Esophagus muscularis mucosa (tissue), 4 donors: ENCODE measurements around the gene ARPC2. TPM values are rescaled to one million over a fixed set of nuclear protein-coding genes. Genes with fewer than 3 reads are reported as not detected.

Experiments used
- DNase-seq: peaks from one replicate; pipeline ENCODE4 v3.0.0-alpha.2; 2017; ENCODE audit errors: extremely low spot score
- H3K27ac ChIP-seq, 4 donors: fragments of 200-600 bp; sonication (generic); replicated peaks in 1 of 4; 1 replicate in 3 of 4; 2 replicates in 1 of 4; pipeline ENCODE4 v1.5.1; 2016 to 2019; ENCODE audit warnings: mild to moderate bottlenecking in 1 of 4
- H3K27me3 ChIP-seq, 4 donors: fragments of 200-600 bp; sonication (generic); one replicate each; pipeline versions ENCODE4 v1.5.1 to v1.6.0; 2016 to 2019
- H3K36me3 ChIP-seq, 4 donors: fragments of 200-600 bp; sonication (generic); one replicate each; pipeline ENCODE4 v1.5.1; 2016 to 2019
- H3K4me1 ChIP-seq, 4 donors: fragments of 200-600 bp; sonication (generic); one replicate each; pipeline ENCODE4 v1.5.1; 2016 to 2019
- H3K4me3 ChIP-seq, 4 donors: fragments of 200-600 bp; sonication (generic); 1 replicate in 2 of 4; 2 replicates in 2 of 4; pipeline ENCODE4 v1.5.1; 2016 to 2019; ENCODE audit warnings: mild to moderate bottlenecking in 4 of 4, moderate library complexity in 1 of 4
- H3K9me3 ChIP-seq, 4 donors: fragments of 200-600 bp; sonication (generic); 1 replicate in 3 of 4; 2 replicates in 1 of 4; pipeline ENCODE4 v1.5.1; 2016 to 2019
- EP300 ChIP-seq: sonication (generic); formaldehyde crosslinking; IDR thresholded peaks from one replicate; pipeline ENCODE4 v1.6.1; 2017; ENCODE audit warnings: antibody characterized with exemption
- POLR2A ChIP-seq: fragments of 450-650 bp; IDR thresholded peaks from one replicate; pipeline ENCODE4 v1.6.1; 2017; ENCODE audit warnings: antibody characterized with exemption, moderate library complexity, mild to moderate bottlenecking, low read depth
- POLR2AphosphoS5 ChIP-seq, 2 donors: sonication (generic); formaldehyde crosslinking; IDR thresholded peaks; one replicate each; pipeline ENCODE4 v1.6.1; 2017; ENCODE audit warnings: antibody characterized with exemption in 2 of 2
- WGBS: methylation state at CpG from one replicate; pipeline ENCODE4 v1.1.5; 2018; 5-methylcytosine and 5-hydroxymethylcytosine counted together
- intact Hi-C: fragments of 100-400 bp; cut with DNase I; formaldehyde crosslinking; loops from one replicate; pipeline ENCODE4 v1.15.1; 2023
- total RNA-seq, 4 donors: library from RNA; depleted of rRNA; stranded (reverse); fragments of >200 nt; gene quantifications; one replicate each; pipeline versions ENCODE4 v1.1.0 to v1.2.1, GENCODE V29; 2016
- TF ChIP-seq, protein P1 (sequence below), 3 experiments: fragments of 200-600 bp in 2 of 3; fragments of 450-650 bp in 1 of 3; sonication (generic) in 2 of 3; IDR thresholded peaks; one replicate each; pipeline ENCODE4 v1.5.1; 2017 to 2019; ENCODE audit warnings: antibody characterized with exemption in 3 of 3, mild to moderate bottlenecking in 2 of 3, moderate library complexity in 1 of 3

The ARPC2 gene
- total RNA-seq, 4 donors from 2014 or later = 257 to 300 (median 270) TPM

- TF ChIP-seq, protein P1, sequence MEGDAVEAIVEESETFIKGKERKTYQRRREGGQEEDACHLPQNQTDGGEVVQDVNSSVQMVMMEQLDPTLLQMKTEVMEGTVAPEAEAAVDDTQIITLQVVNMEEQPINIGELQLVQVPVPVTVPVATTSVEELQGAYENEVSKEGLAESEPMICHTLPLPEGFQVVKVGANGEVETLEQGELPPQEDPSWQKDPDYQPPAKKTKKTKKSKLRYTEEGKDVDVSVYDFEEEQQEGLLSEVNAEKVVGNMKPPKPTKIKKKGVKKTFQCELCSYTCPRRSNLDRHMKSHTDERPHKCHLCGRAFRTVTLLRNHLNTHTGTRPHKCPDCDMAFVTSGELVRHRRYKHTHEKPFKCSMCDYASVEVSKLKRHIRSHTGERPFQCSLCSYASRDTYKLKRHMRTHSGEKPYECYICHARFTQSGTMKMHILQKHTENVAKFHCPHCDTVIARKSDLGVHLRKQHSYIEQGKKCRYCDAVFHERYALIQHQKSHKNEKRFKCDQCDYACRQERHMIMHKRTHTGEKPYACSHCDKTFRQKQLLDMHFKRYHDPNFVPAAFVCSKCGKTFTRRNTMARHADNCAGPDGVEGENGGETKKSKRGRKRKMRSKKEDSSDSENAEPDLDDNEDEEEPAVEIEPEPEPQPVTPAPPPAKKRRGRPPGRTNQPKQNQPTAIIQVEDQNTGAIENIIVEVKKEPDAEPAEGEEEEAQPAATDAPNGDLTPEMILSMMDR (IDR thresholded peaks at IDR 0.05) = no peak
- no peak for TF ChIP-seq POLR2A
- no peak for TF ChIP-seq EP300
- no peak for TF ChIP-seq POLR2AphosphoS5 (IDR thresholded peaks at IDR 0.05)
Measured at GRCh38 chr2:218193701-218194100, 23.3 kb upstream of the ARPC2 start.

GRCh38 chr2:218194880-218195279 lies 22.1 kb upstream of the ARPC2 start:
- Histone ChIP-seq H3K4me1 (no peaks in the 10 kb centered on the region), H3K4me3 (no peak overlapping the region), H3K27me3 (no peaks in the 10 kb centered on the region), H3K9me3 (no peaks in the 10 kb centered on the region), H3K36me3 (no peaks in the 10 kb centered on the region), H3K27ac (no peak overlapping the region)
- TF ChIP-seq POLR2AphosphoS5 (IDR thresholded peaks at IDR 0.05) = no peak
- no peak for TF ChIP-seq POLR2A
- TF ChIP-seq EP300 = no peak
- TF ChIP-seq, protein P1 (IDR thresholded peaks at IDR 0.05) = no peak
- no peak for DNase-seq
- 86% methylated on average over 3 of the region's 3 CpGs for WGBS
- intact Hi-C loops = no loop called here

More at GRCh38 chr2:218193701-218194100, 23.3 kb upstream of the ARPC2 start:
- intact Hi-C loops = no loop called here
- DNase-seq = no peak
- no peaks in the 10 kb centered on the region for H3K9me3 ChIP-seq
- no peaks in the 10 kb centered on the region for H3K36me3 ChIP-seq
- WGBS = 82% methylated on average over 4 of the region's 4 CpGs
- no peak overlapping the region for H3K4me3 ChIP-seq
- H3K27me3 ChIP-seq = no peaks in the 10 kb centered on the region
- H3K27ac ChIP-seq = no peak overlapping the region
- H3K4me1 ChIP-seq = no peaks in the 10 kb centered on the region

DNA sequence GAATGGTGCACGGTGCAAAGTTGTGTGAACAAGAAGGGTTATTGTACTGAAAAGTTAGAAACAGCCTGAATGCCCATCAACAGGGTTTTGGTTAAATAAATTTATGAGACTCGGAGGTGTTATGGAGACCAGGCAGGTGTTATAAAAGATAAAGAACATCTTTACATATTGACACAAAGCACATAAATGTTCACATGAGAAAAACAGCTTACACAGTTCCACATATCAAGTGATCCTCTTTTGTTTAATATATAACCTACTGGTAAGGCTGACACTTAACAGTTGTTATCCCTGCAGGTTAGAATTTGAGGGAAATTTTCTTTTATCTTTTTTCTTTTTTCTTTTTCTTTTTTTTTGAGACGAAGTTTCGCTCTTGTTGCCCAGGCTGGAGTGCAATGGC lies 20.0 kb upstream of the ARPC2 start:
- no peaks in the 10 kb centered on the region for H3K9me3 ChIP-seq
- H3K4me3 ChIP-seq = no peak overlapping the region
- TF ChIP-seq POLR2A (no peak), EP300 (no peak)
- 76% methylated on average over 4 of the region's 4 CpGs for WGBS
- H3K27ac ChIP-seq = no peak overlapping the region
- no peaks in the 10 kb centered on the region for H3K27me3 ChIP-seq
- H3K36me3 ChIP-seq = no peaks in the 10 kb centered on the region
- DNase-seq = no peak
- intact Hi-C loops = no loop called here
- no peaks in the 10 kb centered on the region for H3K4me1 ChIP-seq

GRCh38 chr2:218202266-218202665 lies 14.7 kb upstream of the ARPC2 start:
- no peaks in the 10 kb centered on the region for H3K36me3 ChIP-seq
- no peak for DNase-seq
- intact Hi-C loops = no loop called here
- no peaks in the 10 kb centered on the region for H3K27me3 ChIP-seq
- TF ChIP-seq POLR2AphosphoS5 (IDR thresholded peaks at IDR 0.05) (no peak), EP300 (no peak)
- no peaks in the 10 kb centered on the region for H3K9me3 ChIP-seq
- no peak overlapping the region for H3K4me3 ChIP-seq
- no peaks in the 10 kb centered on the region for H3K4me1 ChIP-seq
- no peak overlapping the region for H3K27ac ChIP-seq
- WGBS = 84% methylated on average over 3 of the region's 3 CpGs

DNA sequence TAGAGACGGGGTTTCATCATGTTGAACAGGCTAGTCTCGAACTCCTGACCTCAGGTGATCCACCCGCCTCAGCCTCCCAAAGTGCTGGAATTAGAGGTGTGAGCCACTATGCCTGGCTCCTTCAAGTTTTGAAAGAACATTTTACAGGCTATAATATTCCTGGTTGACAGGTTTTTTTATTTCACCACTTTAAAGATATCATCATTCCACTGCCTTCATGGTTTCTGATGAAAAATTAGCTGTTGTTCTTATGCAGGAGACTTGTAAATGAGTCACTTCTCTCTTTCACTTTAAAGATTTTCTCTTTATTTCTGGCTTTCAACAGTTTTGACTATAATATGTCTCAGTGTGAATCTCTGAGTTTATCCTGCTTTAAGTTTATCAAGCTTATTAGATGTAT lies 7.9 kb upstream of the ARPC2 start:
- TF ChIP-seq EP300 (no peak), POLR2A (no peak), POLR2AphosphoS5 (IDR thresholded peaks at IDR 0.05) (no peak)
- TF ChIP-seq, protein P1 (IDR thresholded peaks at IDR 0.05) = no peak
- Histone ChIP-seq H3K36me3 (no peaks in the 10 kb centered on the region), H3K4me1 (no peaks in the 10 kb centered on the region), H3K27ac (no peak overlapping the region), H3K27me3 (no peaks in the 10 kb centered on the region), H3K9me3 (no peaks in the 10 kb centered on the region), H3K4me3 (no peak overlapping the region)
- WGBS = 95% methylated on average over 3 of the region's 3 CpGs
- no peak for DNase-seq
- intact Hi-C loops = no loop called here

- 64% methylated on average over 1 of the region's 1 CpG for WGBS
- intact Hi-C loops = no loop called here
Measured at GRCh38 chr2:218214116-218214515, 2.9 kb upstream of the ARPC2 start.

More at GRCh38 chr2:218214116-218214515, 2.9 kb upstream of the ARPC2 start:
- TF ChIP-seq, protein P1 (IDR thresholded peaks at IDR 0.05) = no peak
- TF ChIP-seq POLR2AphosphoS5 (IDR thresholded peaks at IDR 0.05) (no peak), POLR2A (no peak), EP300 (no peak)
- Histone ChIP-seq H3K4me3 (no peak overlapping the region), H3K36me3 (no peaks in the 10 kb centered on the region), H3K9me3 (no peaks in the 10 kb centered on the region), H3K27me3 (no peaks in the 10 kb centered on the region), H3K4me1 (peaks cover 10 to 23% (median 20%) of the 10 kb centered on the region in 4 donors), H3K27ac (no peak overlapping the region)
- no peak for DNase-seq
